Osteocyte (in vitro differentiated cells): Measurements from ENCODE around the gene MIA3. TPM values are rescaled to one million over a fixed set of nuclear protein-coding genes. Genes with fewer than 3 reads are reported as not detected.

Experiments used
- DNase-seq: peaks from one replicate; pipeline ENCODE4 v3.0.0; 2021; ENCODE audit warnings: mixed read lengths; ENCODE audit not compliant: unreplicated experiment; ENCODE audit errors: extremely low spot score
- H3K27ac Mint-ChIP-seq: one replicate; pipeline ENCODE4 v1.8.0; 2021; ENCODE audit warnings: mild to moderate bottlenecking, mixed read lengths; ENCODE audit not compliant: unreplicated experiment
- H3K27me3 Mint-ChIP-seq: one replicate; pipeline ENCODE4 v1.8.0; 2021; ENCODE audit warnings: mixed read lengths; ENCODE audit not compliant: unreplicated experiment
- H3K36me3 Mint-ChIP-seq: one replicate; pipeline ENCODE4 v1.8.0; 2021; ENCODE audit warnings: mixed read lengths; ENCODE audit not compliant: unreplicated experiment
- H3K4me1 Mint-ChIP-seq: one replicate; pipeline ENCODE4 v1.8.0; 2021; ENCODE audit warnings: mixed read lengths; ENCODE audit not compliant: unreplicated experiment
- H3K4me3 Mint-ChIP-seq: one replicate; pipeline ENCODE4 v1.8.0; 2021; ENCODE audit warnings: mild to moderate bottlenecking, moderate library complexity, mixed read lengths; ENCODE audit not compliant: unreplicated experiment
- H3K9me3 Mint-ChIP-seq: one replicate; pipeline ENCODE4 v1.8.0; 2021; ENCODE audit warnings: mixed read lengths; ENCODE audit not compliant: unreplicated experiment
- CTCF ChIP-seq: fragments of 200-600 bp; sonication (generic); IDR thresholded peaks from 2 replicates; pipeline ENCODE4 v1.5.0; 2021; ENCODE audit warnings: antibody characterized with exemption, mild to moderate bottlenecking, moderate library complexity
- total RNA-seq: library from RNA; stranded (reverse); gene quantifications from 2 replicates; pipeline ENCODE4 v1.2.1, GENCODE V29; 2021

The MIA3 gene
- total RNA-seq, 1 donor from 2014 or later, result 83.6 TPM

DNA sequence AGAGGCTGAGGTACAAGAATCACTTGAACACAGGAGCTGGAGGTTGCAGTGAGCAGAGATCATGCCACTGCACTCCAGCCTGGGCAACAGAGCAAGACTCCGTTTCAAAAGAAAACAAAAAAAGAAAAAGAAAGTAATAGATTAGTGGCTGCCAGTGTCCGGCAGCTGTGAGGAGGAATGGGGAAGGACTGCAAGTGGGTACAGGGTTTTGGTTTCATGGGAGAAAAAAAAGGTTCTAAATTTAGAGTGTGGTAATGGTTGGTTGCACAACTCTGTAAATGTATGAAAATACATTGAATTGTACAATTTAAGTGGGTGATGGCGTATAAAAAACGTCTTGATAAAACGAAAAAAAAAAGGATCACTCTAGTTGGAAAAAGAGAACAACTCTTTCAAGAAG lies 34.8 kb upstream of the MIA3 start:
- TF ChIP-seq CTCF, result no peak
- H3K27ac Mint-ChIP-seq, result no peak overlapping the region
- no peaks in the 10 kb centered on the region for H3K27me3 Mint-ChIP-seq
- H3K36me3 Mint-ChIP-seq, result peaks cover 34% of the 10 kb centered on the region
- H3K9me3 Mint-ChIP-seq, result no peaks in the 10 kb centered on the region
- H3K4me1 Mint-ChIP-seq, result no peaks in the 10 kb centered on the region
- no peak overlapping the region for H3K4me3 Mint-ChIP-seq
- DNase-seq, result no peak

DNA sequence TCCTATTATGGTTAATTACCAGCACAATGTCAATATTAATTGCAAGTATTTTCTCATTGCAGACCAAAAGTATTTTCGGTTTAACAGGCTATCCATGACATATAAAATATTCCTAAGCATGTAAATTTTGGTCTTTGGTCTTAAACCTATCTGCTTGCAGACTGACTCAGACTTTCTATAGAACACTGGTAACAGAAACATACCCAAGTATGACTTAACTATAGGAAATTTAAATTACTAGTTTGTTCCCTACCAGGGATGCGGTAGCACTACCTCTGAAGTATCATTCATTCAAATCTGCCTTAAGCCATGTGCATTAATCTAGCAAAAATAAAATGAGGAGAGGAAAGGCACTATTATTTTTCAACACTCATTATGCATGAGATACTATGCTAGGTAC lies 31.1 kb upstream of the MIA3 start:
- H3K27ac Mint-ChIP-seq, result no peak overlapping the region
- no peak for TF ChIP-seq CTCF
- peaks cover 2% of the 10 kb centered on the region for H3K27me3 Mint-ChIP-seq
- peaks cover 25% of the 10 kb centered on the region for H3K4me1 Mint-ChIP-seq
- no peaks in the 10 kb centered on the region for H3K9me3 Mint-ChIP-seq
- DNase-seq, result no peak
- peaks cover 17% of the 10 kb centered on the region for H3K36me3 Mint-ChIP-seq
- no peak overlapping the region for H3K4me3 Mint-ChIP-seq

- Mint-ChIP-seq H3K36me3 (peaks cover 11% of the 10 kb centered on the region), H3K4me3 (peak overlapping the region; percentile 1), H3K9me3 (no peaks in the 10 kb centered on the region), H3K4me1 (peaks cover 25% of the 10 kb centered on the region), H3K27me3 (peaks cover 2% of the 10 kb centered on the region), H3K27ac (no peak overlapping the region)
- DNase-seq, result no peak
- TF ChIP-seq CTCF, result no peak
Observed at GRCh38 chr1:222588135-222588534, 29.8 kb upstream of the MIA3 start.

- no peak for TF ChIP-seq CTCF
- Mint-ChIP-seq H3K36me3 (peaks cover 4% of the 10 kb centered on the region), H3K27me3 (peaks cover 2% of the 10 kb centered on the region), H3K9me3 (peaks cover 3% of the 10 kb centered on the region), H3K4me1 (peaks cover 25% of the 10 kb centered on the region), H3K4me3 (peak within 1 kb of the TSS; percentile 96), H3K27ac (peak within 1 kb of the TSS; percentile 95)
- DNase-seq, result no peak
Observed at GRCh38 chr1:222589462-222590302, 28.2 kb upstream of the MIA3 start, which contains the start of gene TAF1A. Gene TAF1A, minus strand, starts transcription at chr1:222589933.

- Mint-ChIP-seq H3K27ac (no peak overlapping the region), H3K4me3 (no peak overlapping the region), H3K9me3 (peaks cover 12% of the 10 kb centered on the region), H3K4me1 (peaks cover 25% of the 10 kb centered on the region), H3K27me3 (peaks cover 10% of the 10 kb centered on the region), H3K36me3 (peaks cover 2% of the 10 kb centered on the region)
- TF ChIP-seq CTCF, result no peak
- DNase-seq, result no peak
Observed at GRCh38 chr1:222592171-222592570, 25.7 kb upstream of the MIA3 start.
